ENCODE results near the gene EGFR. TPM values are rescaled to one million over a fixed set of nuclear protein-coding genes. Genes with fewer than 3 reads are reported as not detected.

The EGFR gene
- total RNA-seq, 1 experiment from 2014 or later, result 50.0 TPM

GRCh38 chr7:55203300-55203699, 184.5 kb downstream of the EGFR start:
- Histone ChIP-seq H3K79me2 (ENCODE audit: low read length) (no peaks in the 10 kb centered on the region), H3K27me3 (ENCODE audit: low read length) (no peaks in the 10 kb centered on the region), H3K9ac (ENCODE audit: low read length) (no peak overlapping the region), H3K4me2 (ENCODE audit: low read length) (no peak overlapping the region), H3K4me3 (ENCODE audit: low read length) (no peak overlapping the region), H3K36me3 (ENCODE audit: low read depth, low read length) (peaks cover 88% of the 10 kb centered on the region), H4K20me1 (ENCODE audit: low read length) (no peaks in the 10 kb centered on the region), H3F3A (ENCODE audit: low read length, unreplicated experiment) (no peaks in the 10 kb centered on the region), H3K4me1 (ENCODE audit: insufficient read depth, low read length) (no peaks in the 10 kb centered on the region), H3K27ac (ENCODE audit: low read length) (no peak overlapping the region), H3K9me2 (replicated peaks; ENCODE audit: low read length) (no peaks in the 10 kb centered on the region), H2AFZ (ENCODE audit: low read length) (no peak overlapping the region), H3K9me3 (ENCODE audit: low read length) (no peaks in the 10 kb centered on the region)
- TF ChIP-seq EZH2phosphoT487 (IDR thresholded peaks at IDR 0.05; ENCODE audit: borderline replicate concordance, low read length), result no peak
- no peak for TF ChIP-seq CTCF (conservative IDR thresholded peaks at IDR 0.05; ENCODE audit: low read depth, low read length)
- no peak for TF ChIP-seq EZH2 (IDR thresholded peaks at IDR 0.05; ENCODE audit: low read length, unreplicated experiment)
- DNase-seq (no peak), ATAC-seq (no peak)
- intact Hi-C loops (cut with micrococcal nuclease), result no loop called here
- POLR2A ChIA-PET (ENCODE audit: unreplicated experiment), result interaction anchor here (0.6 kb wide), 1 partner anchor 179 kb away, joined by 3 read pairs; no protein-coding TSS in a partner anchor
- CTCF ChIA-PET, result no interaction called here
- no TSS peak for BruUV-seq (replicated peaks)

GRCh38 chr7:55205124-55205955, 186.5 kb downstream of the EGFR start:
- Histone ChIP-seq H3K27ac (ENCODE audit: low read length) (no peak overlapping the region), H3K4me1 (ENCODE audit: insufficient read depth, low read length) (no peaks in the 10 kb centered on the region), H3K4me2 (ENCODE audit: low read length) (no peak overlapping the region), H3K9me2 (replicated peaks; ENCODE audit: low read length) (no peaks in the 10 kb centered on the region), H3F3A (ENCODE audit: low read length, unreplicated experiment) (no peaks in the 10 kb centered on the region), H3K79me2 (ENCODE audit: low read length) (no peaks in the 10 kb centered on the region), H3K9me3 (ENCODE audit: low read length) (no peaks in the 10 kb centered on the region), H4K20me1 (ENCODE audit: low read length) (no peaks in the 10 kb centered on the region), H2AFZ (ENCODE audit: low read length) (no peak overlapping the region), H3K27me3 (ENCODE audit: low read length) (no peaks in the 10 kb centered on the region), H3K36me3 (ENCODE audit: low read depth, low read length) (peaks cover 72% of the 10 kb centered on the region), H3K4me3 (ENCODE audit: low read length) (no peak overlapping the region), H3K9ac (ENCODE audit: low read length) (no peak overlapping the region)
- intact Hi-C loops (cut with micrococcal nuclease), result no loop called here
- no TSS peak for BruUV-seq (replicated peaks)
- POLR2A ChIA-PET (ENCODE audit: unreplicated experiment), result interaction anchor here (0.7 kb wide), 1 partner anchor 446 kb away, joined by 3 read pairs; the partner anchor contains the start of gene SEC61G
- DNase-seq, result no peak
- TF ChIP-seq EZH2phosphoT487 (IDR thresholded peaks at IDR 0.05; ENCODE audit: borderline replicate concordance, low read length), result no peak
- no peak for TF ChIP-seq CTCF (conservative IDR thresholded peaks at IDR 0.05; ENCODE audit: low read depth, low read length)
- no peak for TF ChIP-seq EZH2 (IDR thresholded peaks at IDR 0.05; ENCODE audit: low read length, unreplicated experiment)
- no peak for ATAC-seq
- CTCF ChIA-PET, result no interaction called here
